Spleen (tissue), 7 donors: Measurements from ENCODE around the gene MARCHF2.

Experiments
- CTCF ChIP-seq, 11 experiments: fragments of 200-600 bp in 7 of 11; fragments of 450-650 bp in 4 of 11; sonication (generic) in 4 of 11; IDR thresholded peaks in 8 of 11; conservative IDR thresholded peaks in 3 of 11; 1 replicate in 7 of 11; 2 replicates in 4 of 11; pipeline versions ENCODE4 v1.4.0 to v1.8.0; 2016 to 2021; ENCODE audit warnings: antibody characterized with exemption in 11 of 11, inconsistent platforms in 4 of 11, mild to moderate bottlenecking in 1 of 11
- POLR2A ChIP-seq, 3 donors: fragments of 450-650 bp; IDR thresholded peaks; one replicate each; pipeline ENCODE4 v1.5.1; 2017; ENCODE audit warnings: antibody characterized with exemption in 3 of 3, mild to moderate bottlenecking in 1 of 3
- donor health status: DM: no; HTN: no; CAD: no; lungs with moderate emphysema.
- donor health status: DM: no; HTN: no; CAD: no.
- donor health status: DM: no; HTN: no; CAD: no.

GRCh38 chr19:8421484-8422461 lies 8.7 kb downstream of the MARCHF2 start:
- TF ChIP-seq CTCF (IDR thresholded peaks at IDR 0.05 in 8 of 11, conservative IDR thresholded peaks at IDR 0.05 in 3 of 11) (no peak), POLR2A (IDR thresholded peaks at IDR 0.05) (no peak)
